ES-I3 (cell line): ENCODE measurements around the gene SLC44A1.

ENCODE experiments used
- H3K36me3 ChIP-seq: 2 replicates; pipeline ENCODE4 v1.6.1; 2013; ENCODE audit warnings: mild to moderate bottlenecking, low read length, control low read depth, moderate library complexity; ENCODE audit not compliant: insufficient read depth
- H3K4me1 ChIP-seq: 2 replicates; pipeline ENCODE4 v1.6.1; 2013; ENCODE audit warnings: mild to moderate bottlenecking, control low read depth, low read length; ENCODE audit not compliant: insufficient read depth
- H3K9ac ChIP-seq: 2 replicates; pipeline ENCODE4 v1.6.1; 2013; ENCODE audit warnings: low read depth, mild to moderate bottlenecking, low read length, moderate library complexity
- H3K9me3 ChIP-seq: 2 replicates; pipeline ENCODE4 v1.6.1; 2013; ENCODE audit warnings: mild to moderate bottlenecking, low read length, moderate library complexity; ENCODE audit not compliant: control insufficient read depth, insufficient read depth

SLC44A1 gene

GRCh38 chr9:105333076-105333475, 88.6 kb downstream of the SLC44A1 start:
- Histone ChIP-seq H3K9me3 (no peaks in the 10 kb centered on the region), H3K4me1 (no peaks in the 10 kb centered on the region)

GRCh38 chr9:105333811-105334210, 89.4 kb downstream of the SLC44A1 start:
- Histone ChIP-seq H3K9me3 (no peaks in the 10 kb centered on the region), H3K9ac (no peak overlapping the region), H3K36me3 (no peaks in the 10 kb centered on the region), H3K4me1 (no peaks in the 10 kb centered on the region)

More at GRCh38 chr9:105333076-105333475, 88.6 kb downstream of the SLC44A1 start:
- Histone ChIP-seq H3K9ac (no peak overlapping the region), H3K36me3 (no peaks in the 10 kb centered on the region)

- Histone ChIP-seq H3K9ac (no peak overlapping the region), H3K36me3 (no peaks in the 10 kb centered on the region), H3K4me1 (no peaks in the 10 kb centered on the region), H3K9me3 (no peaks in the 10 kb centered on the region)
Measured at GRCh38 chr9:105338308-105338707, 93.9 kb downstream of the SLC44A1 start.

- H3K9ac ChIP-seq, result no peak overlapping the region
- H3K36me3 ChIP-seq, result no peaks in the 10 kb centered on the region
- no peaks in the 10 kb centered on the region for H3K9me3 ChIP-seq
- H3K4me1 ChIP-seq, result no peaks in the 10 kb centered on the region
Measured at GRCh38 chr9:105339849-105340248, 95.4 kb downstream of the SLC44A1 start.

- Histone ChIP-seq H3K4me1 (no peaks in the 10 kb centered on the region), H3K9me3 (no peaks in the 10 kb centered on the region), H3K9ac (no peak overlapping the region), H3K36me3 (no peaks in the 10 kb centered on the region)
Measured at GRCh38 chr9:105341434-105342146, 97.1 kb downstream of the SLC44A1 start.

GRCh38 chr9:105342147-105342505, 97.7 kb downstream of the SLC44A1 start:
- H3K9me3 ChIP-seq, result no peaks in the 10 kb centered on the region
- H3K4me1 ChIP-seq, result no peaks in the 10 kb centered on the region
- no peaks in the 10 kb centered on the region for H3K36me3 ChIP-seq
- H3K9ac ChIP-seq, result no peak overlapping the region

- H3K9me3 ChIP-seq, result no peaks in the 10 kb centered on the region
- H3K4me1 ChIP-seq, result no peaks in the 10 kb centered on the region
- no peaks in the 10 kb centered on the region for H3K36me3 ChIP-seq
- H3K9ac ChIP-seq, result no peak overlapping the region
Measured at GRCh38 chr9:105344283-105344682, 99.8 kb downstream of the SLC44A1 start.

- Histone ChIP-seq H3K9ac (no peak overlapping the region), H3K36me3 (no peaks in the 10 kb centered on the region), H3K4me1 (no peaks in the 10 kb centered on the region), H3K9me3 (no peaks in the 10 kb centered on the region)
Measured at GRCh38 chr9:105345626-105346025, 101.2 kb downstream of the SLC44A1 start.

GRCh38 chr9:105346273-105346672, 101.8 kb downstream of the SLC44A1 start:
- H3K9ac ChIP-seq, result no peak overlapping the region
- H3K4me1 ChIP-seq, result no peaks in the 10 kb centered on the region
- H3K36me3 ChIP-seq, result no peaks in the 10 kb centered on the region
- H3K9me3 ChIP-seq, result no peaks in the 10 kb centered on the region

GRCh38 chr9:105354448-105354847, 110.0 kb downstream of the SLC44A1 start:
- no peak overlapping the region for H3K9ac ChIP-seq
- no peaks in the 10 kb centered on the region for H3K36me3 ChIP-seq
- no peaks in the 10 kb centered on the region for H3K4me1 ChIP-seq

GRCh38 chr9:105355781-105356180, 111.3 kb downstream of the SLC44A1 start:
- no peaks in the 10 kb centered on the region for H3K36me3 ChIP-seq
- no peak overlapping the region for H3K9ac ChIP-seq
- H3K9me3 ChIP-seq, result no peaks in the 10 kb centered on the region
- no peaks in the 10 kb centered on the region for H3K4me1 ChIP-seq

More at GRCh38 chr9:105354448-105354847, 110.0 kb downstream of the SLC44A1 start:
- H3K9me3 ChIP-seq, result no peaks in the 10 kb centered on the region

- Histone ChIP-seq H3K9ac (no peak overlapping the region), H3K36me3 (no peaks in the 10 kb centered on the region), H3K4me1 (no peaks in the 10 kb centered on the region), H3K9me3 (no peaks in the 10 kb centered on the region)
Measured at GRCh38 chr9:105357937-105358336, 113.5 kb downstream of the SLC44A1 start.

- no peaks in the 10 kb centered on the region for H3K4me1 ChIP-seq
- no peak overlapping the region for H3K9ac ChIP-seq
- no peaks in the 10 kb centered on the region for H3K36me3 ChIP-seq
- no peaks in the 10 kb centered on the region for H3K9me3 ChIP-seq
Measured at GRCh38 chr9:105359892-105360291, 115.4 kb downstream of the SLC44A1 start.

- Histone ChIP-seq H3K9ac (no peak overlapping the region), H3K9me3 (no peaks in the 10 kb centered on the region), H3K4me1 (0 out of 2 replicates have a peak, but pooled peaks cover under 1% of the 10 kb centered on the region), H3K36me3 (no peaks in the 10 kb centered on the region)
Measured at GRCh38 chr9:105360344-105360743, 115.9 kb downstream of the SLC44A1 start.

GRCh38 chr9:105361873-105362272, 117.4 kb downstream of the SLC44A1 start:
- H3K9me3 ChIP-seq, result no peaks in the 10 kb centered on the region
- H3K9ac ChIP-seq, result no peak overlapping the region
- H3K4me1 ChIP-seq, result peaks cover 4% of the 10 kb centered on the region; the same call in 1 of the 2 replicates
- H3K36me3 ChIP-seq, result no peaks in the 10 kb centered on the region
